ENCODE measurements around the gene FOXN3.

FOXN3 gene

DNA sequence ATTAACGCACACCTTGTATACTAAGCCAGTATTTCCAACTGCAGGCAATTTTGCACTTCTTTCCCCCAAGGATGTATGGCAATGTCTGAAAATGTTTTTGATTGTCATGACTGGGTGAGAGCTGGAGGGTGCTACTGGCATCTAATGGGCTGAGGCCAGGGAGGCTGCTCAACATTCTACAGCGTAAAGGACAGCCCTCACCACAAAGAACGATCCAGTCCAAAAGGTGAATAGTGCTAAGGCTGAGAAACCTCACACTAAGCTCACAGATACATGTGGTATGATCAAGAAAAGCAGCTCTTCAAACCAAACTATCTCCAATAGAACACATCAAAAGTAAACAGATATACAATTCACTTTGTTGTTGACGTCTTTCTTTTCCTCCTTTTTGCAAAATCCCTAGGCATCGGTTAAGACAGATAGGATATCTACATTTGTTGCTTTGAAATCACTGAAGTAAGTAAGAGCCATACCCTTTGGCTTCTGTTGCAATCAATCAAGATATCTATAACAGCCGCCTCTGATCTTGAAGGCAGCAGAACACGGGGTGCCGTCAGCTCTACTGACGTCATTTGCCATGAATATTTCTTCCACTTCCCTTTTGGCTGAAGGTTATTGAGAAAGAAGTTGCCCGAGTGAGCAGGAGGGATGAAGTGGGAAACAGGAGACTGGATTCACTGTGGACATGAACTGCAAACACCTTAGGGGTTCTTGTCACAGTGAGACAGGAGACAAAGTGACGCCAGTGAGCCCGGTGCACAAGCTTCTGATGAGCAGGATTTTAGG is 218.3 kb downstream of the FOXN3 start:
- no peak for DNase-seq (ENCODE audit: low spot score in 2 of 2)
- H3K4me1 Mint-ChIP-seq: peaks cover 21% of the 10 kb centered on the region
- no peak overlapping the region for H3K4me3 Mint-ChIP-seq
- H3K27ac Mint-ChIP-seq: peak overlapping the region; percentile 9
- H3K27me3 Mint-ChIP-seq: no peaks in the 10 kb centered on the region
- no peaks in the 10 kb centered on the region for H3K9me3 Mint-ChIP-seq
- H3K36me3 Mint-ChIP-seq: peaks cover 23% of the 10 kb centered on the region
- ATAC-seq (ENCODE audit: low read depth): no peak

DNA sequence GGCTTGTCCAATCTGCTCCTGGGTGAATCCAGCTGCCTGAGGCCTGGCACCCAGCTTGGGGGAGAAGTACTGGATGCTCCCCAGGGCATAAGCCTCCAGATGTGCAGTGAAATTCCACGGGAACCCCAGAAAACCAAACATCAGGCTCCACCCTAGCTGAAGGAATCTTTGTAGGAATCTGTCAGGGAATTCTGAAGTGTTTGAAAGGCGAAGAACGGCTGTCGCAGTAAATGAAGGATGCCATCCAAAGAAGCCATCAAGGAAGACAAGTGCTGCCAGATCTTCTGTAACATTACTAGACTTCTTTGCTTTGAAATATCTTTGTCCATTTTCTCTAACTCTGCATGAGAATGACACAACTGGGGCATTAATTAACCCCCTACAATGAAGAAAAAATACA is 219.4 kb downstream of the FOXN3 start:
- Mint-ChIP-seq H3K36me3 (peaks cover 25% of the 10 kb centered on the region), H3K4me1 (peaks cover 15% of the 10 kb centered on the region), H3K27ac (no peak overlapping the region), H3K4me3 (no peak overlapping the region), H3K27me3 (no peaks in the 10 kb centered on the region), H3K9me3 (no peaks in the 10 kb centered on the region)
- DNase-seq (ENCODE audit: low spot score in 2 of 2) (no peak), ATAC-seq (ENCODE audit: low read depth) (no peak)

DNA sequence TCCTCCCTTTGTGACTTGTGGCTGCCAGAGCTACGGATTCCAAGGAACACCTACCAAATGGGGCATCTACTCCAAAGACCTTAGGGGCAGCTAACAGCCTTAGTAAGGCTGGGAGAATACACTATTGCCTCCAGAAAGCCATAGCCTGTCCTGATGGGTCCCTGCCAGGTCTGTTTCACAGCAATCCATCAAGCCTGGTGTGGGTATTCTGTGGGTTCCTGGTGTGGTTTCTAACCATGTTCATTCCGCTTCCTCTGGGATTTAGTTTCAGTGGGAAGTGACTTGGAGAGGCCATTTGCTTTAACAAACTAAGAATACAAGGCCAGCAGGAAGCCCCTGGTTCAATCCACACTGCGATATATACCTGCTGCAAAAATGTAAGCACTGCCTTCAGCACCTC is 220.5 kb downstream of the FOXN3 start:
- H3K4me3 Mint-ChIP-seq: no peak overlapping the region
- DNase-seq (ENCODE audit: low spot score in 2 of 2): no peak
- H3K9me3 Mint-ChIP-seq: no peaks in the 10 kb centered on the region
- no peak for ATAC-seq (ENCODE audit: low read depth)
- peaks cover 7% of the 10 kb centered on the region for H3K4me1 Mint-ChIP-seq
- H3K36me3 Mint-ChIP-seq: peaks cover 25% of the 10 kb centered on the region
- no peaks in the 10 kb centered on the region for H3K27me3 Mint-ChIP-seq
- H3K27ac Mint-ChIP-seq: no peak overlapping the region

DNA sequence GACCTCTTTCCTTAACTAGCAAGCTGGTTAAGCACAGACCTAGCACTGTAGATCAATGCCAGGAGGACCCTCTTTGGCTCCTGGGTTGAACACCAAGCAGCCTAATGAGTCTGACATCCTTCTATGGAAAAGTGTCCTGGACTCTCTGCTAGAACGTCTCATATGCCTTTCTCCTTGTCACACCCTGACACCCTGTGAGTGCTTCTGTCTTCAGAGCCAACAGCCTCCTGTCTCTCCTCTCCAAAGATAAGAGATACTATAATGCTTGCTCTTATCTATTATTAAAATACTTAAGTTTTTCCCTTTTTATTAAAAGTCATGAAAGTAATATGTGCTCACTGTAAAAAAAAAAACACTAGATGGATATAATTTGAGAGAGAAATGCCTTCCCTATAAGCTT is 222.7 kb downstream of the FOXN3 start:
- no peak for ATAC-seq (ENCODE audit: low read depth)
- H3K4me3 Mint-ChIP-seq: no peak overlapping the region
- H3K9me3 Mint-ChIP-seq: no peaks in the 10 kb centered on the region
- H3K27me3 Mint-ChIP-seq: no peaks in the 10 kb centered on the region
- H3K4me1 Mint-ChIP-seq: peaks cover 5% of the 10 kb centered on the region
- H3K36me3 Mint-ChIP-seq: peaks cover 31% of the 10 kb centered on the region
- DNase-seq (ENCODE audit: low spot score in 2 of 2): no peak
- H3K27ac Mint-ChIP-seq: no peak overlapping the region

DNA sequence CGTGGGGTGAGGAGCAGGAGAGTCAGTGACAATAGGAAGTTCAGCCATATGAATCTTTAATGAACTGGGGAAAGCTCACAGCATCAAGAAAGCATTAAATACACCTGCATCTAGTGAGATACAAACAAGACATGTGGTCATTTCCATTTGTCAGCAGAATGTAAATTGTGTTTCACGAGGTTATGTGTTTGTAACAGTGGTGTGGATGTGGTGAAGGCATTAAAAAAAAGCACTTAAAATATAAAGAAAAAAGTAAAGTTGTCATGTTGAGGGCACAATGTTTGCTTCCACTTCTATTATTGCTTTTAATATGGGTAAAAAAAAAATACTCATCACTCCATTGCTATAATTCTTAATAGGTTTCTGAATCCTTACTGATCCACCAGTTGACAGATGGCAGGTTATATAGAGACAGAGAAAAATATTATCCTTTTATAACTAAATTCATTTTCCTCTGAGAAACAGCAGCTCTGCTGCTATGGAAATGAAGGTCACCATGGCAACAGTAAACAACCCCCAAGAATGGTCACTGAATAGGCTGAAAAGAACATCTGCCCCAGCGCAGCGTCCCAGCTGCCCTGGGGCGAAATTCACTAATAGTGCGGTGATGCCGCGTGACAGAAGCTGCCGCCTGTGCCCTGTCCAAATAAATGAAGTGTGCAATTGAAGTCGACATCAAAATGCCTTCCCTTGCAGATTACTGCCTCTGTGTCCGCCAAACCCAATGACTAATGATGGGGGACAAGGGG is 226.1 kb downstream of the FOXN3 start:
- H3K9me3 Mint-ChIP-seq: no peaks in the 10 kb centered on the region
- ATAC-seq (ENCODE audit: low read depth): no peak
- peaks cover 25% of the 10 kb centered on the region for H3K4me1 Mint-ChIP-seq

DNA sequence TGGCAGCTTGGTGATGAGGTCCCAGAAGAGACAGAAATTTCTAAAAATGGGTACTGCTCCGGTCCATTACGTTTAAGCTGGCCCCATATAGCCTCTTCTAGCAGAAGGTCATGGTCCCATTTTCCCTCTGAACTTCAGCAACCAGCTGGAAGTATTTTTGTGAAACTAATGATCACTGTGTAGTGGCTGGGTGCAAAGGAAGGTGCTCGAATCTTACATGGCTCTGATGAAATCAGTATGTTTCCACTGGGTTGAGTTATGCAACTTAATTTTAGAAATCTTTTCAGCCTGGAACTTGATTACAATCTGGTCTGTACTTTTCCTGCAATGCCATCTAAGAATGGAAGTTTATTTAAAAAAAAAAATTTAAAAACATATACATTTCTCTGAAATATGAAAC is 228.5 kb downstream of the FOXN3 start:
- DNase-seq (ENCODE audit: low spot score in 2 of 2): no peak
- Mint-ChIP-seq H3K27me3 (no peaks in the 10 kb centered on the region), H3K36me3 (peaks cover 20% of the 10 kb centered on the region), H3K4me3 (no peak overlapping the region), H3K9me3 (no peaks in the 10 kb centered on the region), H3K27ac (peak overlapping the region; percentile 8), H3K4me1 (peaks cover 21% of the 10 kb centered on the region)
- no peak for ATAC-seq (ENCODE audit: low read depth)

More for the DNA sequence above, 226.1 kb downstream of the FOXN3 start:
- H3K36me3 Mint-ChIP-seq: peaks cover 15% of the 10 kb centered on the region
- H3K27me3 Mint-ChIP-seq: no peaks in the 10 kb centered on the region
- no peak for DNase-seq (ENCODE audit: low spot score in 2 of 2)
- H3K27ac Mint-ChIP-seq: peak overlapping the region; percentile 86
- H3K4me3 Mint-ChIP-seq: no peak overlapping the region

DNA sequence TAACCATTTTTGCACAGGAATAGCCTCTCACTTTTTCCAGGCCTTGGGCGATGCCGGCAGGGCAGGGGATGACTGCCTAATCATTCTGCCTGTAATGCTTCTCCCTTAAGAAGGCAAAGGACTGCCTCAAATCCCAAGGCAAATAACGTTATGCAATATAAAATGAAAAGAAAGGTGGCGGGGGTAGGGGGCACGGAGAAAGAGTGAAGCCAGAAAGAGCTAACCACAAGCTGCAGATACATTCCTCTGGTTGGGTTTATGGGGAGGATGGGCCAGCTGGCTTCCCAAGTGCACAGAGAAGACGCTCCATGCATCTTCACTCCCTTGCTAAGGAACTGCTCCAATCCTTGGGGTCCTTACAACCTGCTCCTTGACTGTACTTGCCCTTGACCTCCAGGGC is 229.5 kb downstream of the FOXN3 start:
- Mint-ChIP-seq H3K27ac (peak overlapping the region; percentile 88), H3K27me3 (no peaks in the 10 kb centered on the region), H3K4me3 (no peak overlapping the region), H3K36me3 (peaks cover 25% of the 10 kb centered on the region), H3K9me3 (no peaks in the 10 kb centered on the region), H3K4me1 (peaks cover 21% of the 10 kb centered on the region)
- no peak for ATAC-seq (ENCODE audit: low read depth)
- no peak for DNase-seq (ENCODE audit: low spot score in 2 of 2)

DNA sequence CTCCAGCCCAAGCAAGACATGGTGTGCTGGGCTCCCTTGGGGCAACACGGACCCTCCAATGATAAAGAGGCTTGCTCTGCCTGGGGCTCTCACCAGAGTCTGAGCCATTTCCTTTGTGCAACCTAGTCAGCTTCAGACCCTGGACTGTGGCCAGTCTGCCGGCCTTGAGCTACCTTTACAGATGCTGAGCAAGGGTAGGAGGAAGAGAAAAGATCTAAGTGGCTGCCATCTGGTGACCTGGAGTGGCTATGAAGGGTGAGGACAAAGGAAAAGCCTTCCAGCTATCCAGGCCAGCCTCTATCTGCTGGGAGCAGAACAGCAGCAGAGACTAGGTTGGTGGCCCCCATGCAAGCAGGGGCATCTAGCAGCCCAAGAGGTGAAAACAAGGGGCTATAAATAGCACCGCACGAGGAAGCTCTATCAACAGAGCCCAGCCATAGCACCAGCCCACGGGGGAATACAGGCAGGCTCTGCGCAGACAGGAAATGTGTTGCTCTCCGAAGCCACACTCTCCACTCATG is 230.1 kb downstream of the FOXN3 start:
- peak; percentile 89 for ATAC-seq (ENCODE audit: low read depth)
- H3K4me1 Mint-ChIP-seq: peaks cover 21% of the 10 kb centered on the region
- H3K9me3 Mint-ChIP-seq: no peaks in the 10 kb centered on the region
- H3K27me3 Mint-ChIP-seq: no peaks in the 10 kb centered on the region
- H3K4me3 Mint-ChIP-seq: peak overlapping the region; percentile 73
- H3K27ac Mint-ChIP-seq: peak overlapping the region; percentile 88
- no peak for DNase-seq (ENCODE audit: low spot score in 2 of 2)
- H3K36me3 Mint-ChIP-seq: peaks cover 25% of the 10 kb centered on the region

DNA sequence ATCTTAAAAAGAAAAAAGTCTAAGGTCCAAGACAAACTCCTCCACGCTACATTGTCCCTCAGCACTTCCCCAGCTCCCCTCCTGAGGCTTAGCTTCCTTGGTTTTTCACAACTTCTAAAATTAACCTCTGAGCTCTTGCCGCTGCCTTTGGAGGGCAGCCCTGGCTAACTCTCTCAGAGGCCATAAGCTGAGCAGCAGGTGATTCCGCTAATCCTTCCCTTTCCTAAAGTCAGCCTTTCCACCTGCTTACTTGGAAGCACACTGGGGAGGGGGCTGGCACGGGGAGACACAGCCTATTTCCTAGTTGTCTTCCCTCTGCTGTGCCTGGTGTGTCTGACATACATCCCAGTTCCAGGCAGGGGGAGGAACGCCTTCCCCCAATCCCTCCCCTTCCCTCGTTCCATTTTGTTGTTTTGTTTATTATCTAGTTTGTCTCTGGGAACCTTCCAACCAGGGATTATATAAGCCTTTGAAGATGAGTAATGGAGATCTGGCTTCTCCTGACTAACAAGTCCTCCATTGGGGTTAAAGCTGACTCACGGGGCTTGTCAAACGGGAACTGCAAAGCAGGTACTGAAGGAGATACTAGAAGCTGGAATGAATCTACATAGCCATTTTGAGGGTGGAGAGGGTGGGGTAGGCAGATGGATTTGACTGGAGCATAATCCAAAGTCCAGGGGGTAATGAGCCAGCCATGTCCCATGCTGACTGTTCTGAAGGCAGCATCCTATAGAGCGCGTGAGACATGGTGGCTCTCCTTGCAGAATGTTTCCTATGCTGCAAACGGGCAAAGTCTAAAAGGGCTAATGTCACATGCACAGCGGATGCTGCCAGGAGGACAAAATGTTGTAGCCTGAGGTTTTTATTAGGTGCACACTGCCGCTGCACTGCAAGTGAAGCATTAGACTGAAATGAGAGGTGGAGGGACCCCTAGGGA is 230.8 kb downstream of the FOXN3 start:
- peaks cover 25% of the 10 kb centered on the region for H3K36me3 Mint-ChIP-seq
- H3K9me3 Mint-ChIP-seq: no peaks in the 10 kb centered on the region

DNA sequence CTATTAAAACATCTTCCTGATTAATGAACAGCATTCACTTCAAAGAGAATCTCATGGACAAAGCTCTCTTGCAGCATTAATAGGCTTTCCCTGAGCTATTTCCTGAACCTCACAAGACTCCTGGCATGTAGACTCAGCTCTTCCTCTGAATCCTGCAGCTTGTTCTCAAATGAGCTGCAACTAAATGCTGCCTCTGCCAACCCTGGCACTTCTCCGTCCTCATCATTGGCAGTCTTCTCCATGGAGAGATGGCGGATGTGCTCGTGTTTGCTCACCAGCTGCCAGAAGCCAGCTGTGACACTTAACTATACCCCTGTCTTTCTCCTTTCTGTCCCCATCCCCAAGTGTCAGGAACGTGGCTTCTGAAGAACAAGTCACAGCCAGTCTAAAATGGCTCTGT is 232.1 kb downstream of the FOXN3 start:
- Mint-ChIP-seq H3K4me1 (peaks cover 24% of the 10 kb centered on the region), H3K27me3 (no peaks in the 10 kb centered on the region), H3K36me3 (peaks cover 24% of the 10 kb centered on the region), H3K27ac (peak overlapping the region; percentile 82), H3K4me3 (no peak overlapping the region), H3K9me3 (no peaks in the 10 kb centered on the region)
- ATAC-seq (ENCODE audit: low read depth) (no peak), DNase-seq (ENCODE audit: low spot score in 2 of 2) (no peak)

More for the DNA sequence above, 230.8 kb downstream of the FOXN3 start:
- ATAC-seq (ENCODE audit: low read depth) (no peak), DNase-seq (ENCODE audit: low spot score in 2 of 2) (no peak)
- peaks cover 24% of the 10 kb centered on the region for H3K4me1 Mint-ChIP-seq
- H3K4me3 Mint-ChIP-seq: peak overlapping the region; percentile 73
- H3K27ac Mint-ChIP-seq: peak overlapping the region; percentile 88
- H3K27me3 Mint-ChIP-seq: no peaks in the 10 kb centered on the region

DNA sequence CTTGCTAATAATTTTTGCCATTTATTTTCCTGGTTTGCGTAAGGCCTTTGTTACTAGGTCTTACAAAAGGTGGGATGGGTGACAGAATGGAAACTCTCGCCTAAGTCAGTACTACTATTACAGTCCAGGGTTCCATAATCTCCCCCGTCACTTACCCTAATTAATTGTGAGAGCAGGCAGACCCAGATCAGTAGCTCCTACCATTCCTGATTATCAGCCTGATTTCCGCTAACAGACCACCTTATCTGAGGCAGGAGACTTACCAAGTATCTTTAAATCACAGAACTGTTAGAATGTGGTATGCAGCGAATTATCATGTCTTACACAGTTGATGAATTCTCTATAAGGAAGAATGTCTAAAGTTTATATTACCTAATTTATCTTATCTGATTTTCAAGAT is 234.7 kb downstream of the FOXN3 start:
- no peak overlapping the region for H3K27ac Mint-ChIP-seq
- H3K27me3 Mint-ChIP-seq: no peaks in the 10 kb centered on the region
- DNase-seq (ENCODE audit: low spot score in 2 of 2): no peak
- no peaks in the 10 kb centered on the region for H3K9me3 Mint-ChIP-seq
- no peak overlapping the region for H3K4me3 Mint-ChIP-seq
- peaks cover 24% of the 10 kb centered on the region for H3K4me1 Mint-ChIP-seq
- H3K36me3 Mint-ChIP-seq: peaks cover 21% of the 10 kb centered on the region
- no peak for ATAC-seq (ENCODE audit: low read depth)

DNA sequence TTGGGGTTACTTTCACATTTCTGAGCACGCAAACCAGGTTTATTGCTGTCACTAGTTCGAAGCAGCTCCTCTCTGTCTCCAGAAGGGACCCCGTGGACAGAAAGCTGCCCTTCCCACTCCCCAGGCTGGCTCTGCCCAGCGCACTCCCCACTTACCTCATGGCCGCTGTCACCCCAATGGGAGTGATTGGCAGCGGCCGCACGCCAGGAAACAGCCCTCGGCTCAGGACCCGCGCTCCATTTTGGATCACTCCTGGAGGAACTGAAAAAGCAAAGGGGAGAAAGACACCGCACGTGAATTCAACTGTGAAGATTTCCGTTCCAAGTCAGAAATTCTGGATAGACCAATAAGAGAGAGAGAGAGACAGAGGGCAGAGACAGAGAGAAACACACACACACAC is 236.5 kb downstream of the FOXN3 start:
- H3K4me1 Mint-ChIP-seq: peaks cover 11% of the 10 kb centered on the region
- DNase-seq (ENCODE audit: low spot score in 2 of 2) (no peak), ATAC-seq (ENCODE audit: low read depth) (no peak)
- peaks cover 21% of the 10 kb centered on the region for H3K36me3 Mint-ChIP-seq
- H3K27ac Mint-ChIP-seq: no peak overlapping the region
- no peaks in the 10 kb centered on the region for H3K27me3 Mint-ChIP-seq
- no peak overlapping the region for H3K4me3 Mint-ChIP-seq
- no peaks in the 10 kb centered on the region for H3K9me3 Mint-ChIP-seq

DNA sequence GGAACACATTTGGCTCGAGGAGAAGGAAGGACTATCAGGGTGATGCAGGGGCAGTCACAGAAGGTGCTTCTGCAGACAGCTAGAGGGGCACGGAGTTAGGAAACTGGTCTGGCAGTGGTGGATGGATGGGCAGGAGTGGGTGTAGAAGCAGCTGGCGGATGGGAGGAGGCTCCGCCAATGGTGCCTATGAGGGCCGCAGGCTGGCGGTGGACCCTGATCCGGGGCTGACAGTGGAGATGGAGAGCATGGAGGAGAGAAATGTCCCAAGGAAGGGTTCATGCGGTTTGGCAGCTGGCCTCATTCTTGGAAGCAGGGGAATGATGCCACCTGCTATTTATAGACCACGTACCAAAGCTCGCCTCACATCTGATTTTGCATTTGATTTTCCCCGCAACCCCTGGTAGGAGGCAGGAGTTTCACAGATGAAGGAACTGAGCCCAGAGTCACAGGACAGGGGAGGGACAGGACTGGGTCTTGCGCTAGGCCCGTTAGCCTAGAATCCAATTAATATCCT is 237.1 kb downstream of the FOXN3 start:
- peaks cover 11% of the 10 kb centered on the region for H3K4me1 Mint-ChIP-seq
- peaks cover 18% of the 10 kb centered on the region for H3K36me3 Mint-ChIP-seq
- H3K9me3 Mint-ChIP-seq: no peaks in the 10 kb centered on the region
- H3K27ac Mint-ChIP-seq: no peak overlapping the region
- no peak for DNase-seq (ENCODE audit: low spot score in 2 of 2)
- ATAC-seq (ENCODE audit: low read depth): no peak
- H3K27me3 Mint-ChIP-seq: no peaks in the 10 kb centered on the region
- no peak overlapping the region for H3K4me3 Mint-ChIP-seq
